ENCODE data around the gene RNF121.

Gene RNF121

GRCh38 chr11:71992136-71992730 lies 63.4 kb downstream of the RNF121 start:
- H3K79me2 ChIP-seq (ENCODE audit: control insufficient read depth, low read length): no peaks in the 10 kb centered on the region
- H3K4me3 ChIP-seq (ENCODE audit: low read length): no peak overlapping the region
- H4K20me1 ChIP-seq (ENCODE audit: control insufficient read depth, insufficient read depth, low read depth, low read length): no peaks in the 10 kb centered on the region
- no peaks in the 10 kb centered on the region for H3K27me3 ChIP-seq (ENCODE audit: control insufficient read depth, low read length)
- peaks cover 8% of the 10 kb centered on the region; the same call in 1 of the 2 replicates for H3K36me3 ChIP-seq (ENCODE audit: control insufficient read depth, low read length)
- H3K9me2 ChIP-seq (replicated peaks; ENCODE audit: control insufficient read depth, low read length): no peaks in the 10 kb centered on the region
- H3K4me2 ChIP-seq (ENCODE audit: low read length): 0 out of 2 replicates have a peak overlapping the region, but pooled peaks have one; percentile 1
- peaks cover 8% of the 10 kb centered on the region for H3F3A ChIP-seq (ENCODE audit: control insufficient read depth, insufficient read depth)
- no peaks in the 10 kb centered on the region for H3K9me3 ChIP-seq (ENCODE audit: control insufficient read depth, insufficient read depth, low read length)
- peaks cover 46% of the 10 kb centered on the region for H3K4me1 ChIP-seq (ENCODE audit: control insufficient read depth, low read length)
- TF ChIP-seq CTCF (IDR thresholded peaks at IDR 0.05; ENCODE audit: low read depth, low read length, poor library complexity, severe bottlenecking) (no peak), EZH2phosphoT487 (IDR thresholded peaks at IDR 0.05; ENCODE audit: borderline replicate concordance, low read length) (no peak)
- H3K27ac ChIP-seq (ENCODE audit: low read depth, low read length): no peak overlapping the region

GRCh38 chr11:71994786-71995185 lies 65.9 kb downstream of the RNF121 start:
- Histone ChIP-seq H3K9me3 (ENCODE audit: control insufficient read depth, insufficient read depth, low read length) (no peaks in the 10 kb centered on the region), H3K27me3 (ENCODE audit: control insufficient read depth, low read length) (no peaks in the 10 kb centered on the region), H3K4me3 (ENCODE audit: low read length) (no peak overlapping the region), H3K36me3 (ENCODE audit: control insufficient read depth, low read length) (peaks cover 8% of the 10 kb centered on the region; the same call in 1 of the 2 replicates), H3K79me2 (ENCODE audit: control insufficient read depth, low read length) (no peaks in the 10 kb centered on the region), H3K9me2 (replicated peaks; ENCODE audit: control insufficient read depth, low read length) (no peaks in the 10 kb centered on the region), H3K27ac (ENCODE audit: low read depth, low read length) (no peak overlapping the region), H3F3A (ENCODE audit: control insufficient read depth, insufficient read depth) (peaks cover 8% of the 10 kb centered on the region), H3K4me1 (ENCODE audit: control insufficient read depth, low read length) (peaks cover 65% of the 10 kb centered on the region), H3K4me2 (ENCODE audit: low read length) (no peak overlapping the region), H4K20me1 (ENCODE audit: control insufficient read depth, insufficient read depth, low read depth, low read length) (no peaks in the 10 kb centered on the region)
- TF ChIP-seq EZH2phosphoT487 (IDR thresholded peaks at IDR 0.05; ENCODE audit: borderline replicate concordance, low read length) (no peak), CTCF (IDR thresholded peaks at IDR 0.05; ENCODE audit: low read depth, low read length, poor library complexity, severe bottlenecking) (no peak)

- Histone ChIP-seq H3F3A (ENCODE audit: control insufficient read depth, insufficient read depth) (peaks cover 8% of the 10 kb centered on the region), H4K20me1 (ENCODE audit: control insufficient read depth, insufficient read depth, low read depth, low read length) (no peaks in the 10 kb centered on the region), H3K4me3 (ENCODE audit: low read length) (no peak overlapping the region), H3K4me1 (ENCODE audit: control insufficient read depth, low read length) (peaks cover 65% of the 10 kb centered on the region), H3K9me2 (replicated peaks; ENCODE audit: control insufficient read depth, low read length) (no peaks in the 10 kb centered on the region), H3K27ac (ENCODE audit: low read depth, low read length) (no peak overlapping the region), H3K9me3 (ENCODE audit: control insufficient read depth, insufficient read depth, low read length) (no peaks in the 10 kb centered on the region), H3K36me3 (ENCODE audit: control insufficient read depth, low read length) (peaks cover 3% of the 10 kb centered on the region; the same call in 1 of the 2 replicates), H3K27me3 (ENCODE audit: control insufficient read depth, low read length) (no peaks in the 10 kb centered on the region), H3K4me2 (ENCODE audit: low read length) (no peak overlapping the region), H3K79me2 (ENCODE audit: control insufficient read depth, low read length) (no peaks in the 10 kb centered on the region)
- TF ChIP-seq EZH2phosphoT487 (IDR thresholded peaks at IDR 0.05; ENCODE audit: borderline replicate concordance, low read length) (no peak), CTCF (IDR thresholded peaks at IDR 0.05; ENCODE audit: low read depth, low read length, poor library complexity, severe bottlenecking) (no peak)
Measured at GRCh38 chr11:71995726-71996291, 67.0 kb downstream of the RNF121 start.

All from DOHH2 (cell line).